HepG2 (cell line): Measurements from ENCODE around the gene REEP3. TPM values are rescaled to one million over a fixed set of nuclear protein-coding genes. Genes with fewer than 3 reads are reported as not detected.

Experiments used
- ATAC-seq: fragments of 200-7000 bp; cut with Tn5 transposase; 3 replicates; pipeline ENCODE4 v1.9.1; 2020; ENCODE audit warnings: mild to moderate bottlenecking, moderate library complexity
- BruUV-seq: library from RNA; stranded (reverse); fragments of 400-500 nt; replicated peaks from 2 replicates; lab custom pipeline; 2021; lab: Mats Ljungman, UMichigan
- CTCF ChIA-PET: fragments of 300-600 bp; formaldehyde crosslinking; extraction: SDS; loops from one replicate; lab custom pipeline; 2021; ENCODE audit warnings: low total read pairs, inconsistent platforms, low intra/inter-chr PET ratio; lab: Yijun Ruan, JAX
- POLR2A ChIA-PET: fragments of 350-600 bp; sonication (Branson Sonifier 250); formaldehyde crosslinking; loops from one replicate; lab custom pipeline; 2020; ENCODE audit warnings: antibody characterized with exemption, inconsistent platforms; lab: Yijun Ruan, JAX
- DNase-seq: peaks from one replicate; pipeline ENCODE4 v3.0.0-alpha.2; 2015; ENCODE audit warnings: low spot score
- FAIRE-seq: peaks from 3 replicates; lab custom pipeline; 2011; peaks lifted over from hg19 to GRCh38; lab: Jason Lieb, UNC
- H2AFZ ChIP-seq: one replicate; pipeline ENCODE4 v1.6.1; 2011; ENCODE audit warnings: low read length, inconsistent platforms
- H3K27ac ChIP-seq: fragments of 300-600 bp; 3 replicates; pipeline ENCODE4 v1.8.0; 2011; ENCODE audit warnings: mixed run types, mild to moderate bottlenecking, mixed read lengths, low read length, inconsistent platforms; ENCODE audit not compliant: insufficient read depth; ENCODE audit errors: extremely low read length
- H3K27me3 ChIP-seq, 2 experiments: fragments of 200-600 bp in 1 of 2; 2 replicates in 1 of 2; 3 replicates in 1 of 2; pipeline versions ENCODE4 v1.6.0 to v1.8.0; 2011; ENCODE audit warnings: low read length in 2 of 2, mild to moderate bottlenecking in 2 of 2, moderate library complexity in 2 of 2, inconsistent platforms in 1 of 2; ENCODE audit not compliant: insufficient read depth in 2 of 2, control insufficient read depth in 1 of 2
- H3K36me3 ChIP-seq, 2 experiments: fragments of 200-600 bp in 1 of 2; replicated peaks in 1 of 2; 2 replicates in 1 of 2; 3 replicates in 1 of 2; pipeline versions ENCODE4 v1.5.1 to v1.8.0; 2011; ENCODE audit warnings: low read length in 2 of 2, inconsistent platforms in 1 of 2; ENCODE audit not compliant: insufficient read depth in 2 of 2, control insufficient read depth in 1 of 2
- H3K4me1 ChIP-seq: 2 replicates; pipeline ENCODE4 v1.5.1; 2012; ENCODE audit warnings: low read length, inconsistent platforms; ENCODE audit not compliant: insufficient read depth
- H3K4me2 ChIP-seq: 2 replicates; pipeline ENCODE4 v1.6.0; 2011; ENCODE audit warnings: low read depth, low read length, inconsistent platforms
- H3K4me3 ChIP-seq, 3 experiments: fragments of 200-600 bp in 1 of 3; sonication (generic), shearing (Covaris generic) in 1 of 3; replicated peaks in 1 of 3; 2 replicates each; pipeline ENCODE4 v1.5.1; 2011 to 2016; ENCODE audit warnings: low read length in 3 of 3, inconsistent platforms in 2 of 3, low read depth in 2 of 3, mild to moderate bottlenecking in 2 of 3, control low read depth in 1 of 3, mixed read lengths in 1 of 3; ENCODE audit not compliant: insufficient read depth in 1 of 3
- H3K79me2 ChIP-seq: one replicate; pipeline ENCODE4 v1.6.1; 2011; ENCODE audit warnings: low read length, inconsistent platforms; ENCODE audit not compliant: insufficient read depth
- H3K9ac ChIP-seq: 2 replicates; pipeline ENCODE4 v1.6.0; 2011; ENCODE audit warnings: mild to moderate bottlenecking, low read depth, low read length, inconsistent platforms; ENCODE audit not compliant: insufficient read depth
- H3K9me3 ChIP-seq: 2 replicates; pipeline ENCODE4 v1.5.1; 2012; ENCODE audit warnings: mild to moderate bottlenecking, low read length
- H4K20me1 ChIP-seq: 2 replicates; pipeline ENCODE4 v1.6.0; 2011; ENCODE audit warnings: inconsistent platforms, mild to moderate bottlenecking, low read length, moderate library complexity; ENCODE audit not compliant: insufficient read depth
- HES4 ChIP-seq: sonication (generic); formaldehyde crosslinking; IDR thresholded peaks from 2 replicates; pipeline ENCODE4 v1.9.0; 2021; ENCODE audit warnings: mild to moderate bottlenecking, missing genetic modification reagents, borderline replicate concordance
- HNRNPUL1 ChIP-seq: fragments of 200-400 bp; formaldehyde crosslinking; IDR thresholded peaks from 2 replicates; pipeline ENCODE4 v1.6.1; 2017; ENCODE audit warnings: low read depth, mild to moderate bottlenecking, low read length, moderate library complexity
- KDM6A ChIP-seq: IDR thresholded peaks from 2 replicates; pipeline ENCODE4 v1.6.1; 2016; ENCODE audit warnings: low read depth
- MBD4 ChIP-seq: IDR thresholded peaks from 2 replicates; pipeline ENCODE4 v1.6.1; 2012; ENCODE audit warnings: low read length, inconsistent platforms, borderline replicate concordance
- SMC3 ChIP-seq: IDR thresholded peaks from 2 replicates; pipeline ENCODE4 v1.6.1; 2011; ENCODE audit warnings: low read length, improper control_type of control experiment
- ZC3H13 ChIP-seq: sonication (generic); formaldehyde crosslinking; IDR thresholded peaks from 2 replicates; pipeline ENCODE4 v1.8.1; 2023; ENCODE audit warnings: mild to moderate bottlenecking, missing genetic modification reagents, moderate library complexity
- ZNF224 ChIP-seq: sonication (generic); formaldehyde crosslinking; IDR thresholded peaks from 2 replicates; pipeline ENCODE4 v1.5.0; 2020; ENCODE audit warnings: mild to moderate bottlenecking, missing genetic modification reagents
- ZNF567 ChIP-seq: sonication (generic); formaldehyde crosslinking; IDR thresholded peaks from 2 replicates; pipeline ENCODE4 v1.8.1; 2023; ENCODE audit warnings: mild to moderate bottlenecking, missing genetic modification reagents, borderline replicate concordance
- ZNF674 ChIP-seq: sonication (generic); formaldehyde crosslinking; IDR thresholded peaks from 2 replicates; pipeline ENCODE4 v1.5.0; 2020; ENCODE audit warnings: low read depth, mild to moderate bottlenecking, missing genetic modification reagents
- WGBS: methylation state at CpG from one replicate; pipeline ENCODE4 v1.1.6; 2017; ENCODE audit warnings: low lambda C conversion rate; 5-methylcytosine and 5-hydroxymethylcytosine counted together
- in situ Hi-C: cut with HindIII; loops from 2 replicates; pipeline ENCODE4 v1.10.0; 2017; ENCODE audit warnings: low pct_unique_long_range_greater_than_20kb; ENCODE audit not compliant: extremely low pct_ligation_motif_present
- intact Hi-C: fragments of 100-400 bp; cut with micrococcal nuclease; formaldehyde crosslinking; loops from one replicate; pipeline ENCODE4 v1.10.0; 2022; ENCODE audit not compliant: unreplicated experiment
- polyA plus RNA-seq, 8 experiments: library from polyadenylated mRNA; depleted of rRNA in 3 of 8; stranded (reverse) in 7 of 8; unstranded in 1 of 8; fragments of >200 nt; fragmentation: Illumina TruSeq in 4 of 8; extraction: Trizol in 4 of 8; gene quantifications; 2 replicates each; pipeline versions ENCODE4 v1.2.1 to v1.2.3, GENCODE V29; 2011 to 2016; ENCODE audit warnings: low read depth in 4 of 8, missing spikeins in 1 of 8, mixed read lengths in 1 of 8; ENCODE audit not compliant: insufficient read depth in 1 of 8
- total RNA-seq, 5 experiments: library from RNA; depleted of rRNA; stranded (reverse); fragments of >200 nt; fragmentation: Illumina TruSeq; extraction: Trizol; gene quantifications; 2 replicates each; pipeline ENCODE4 v1.2.3, GENCODE V29; 2016; ENCODE audit warnings: low read depth in 1 of 5
- TF ChIP-seq, protein P1 (sequence below): sonication (generic); formaldehyde crosslinking; IDR thresholded peaks from 2 replicates; pipeline ENCODE4 v1.4.0; 2020; ENCODE audit warnings: missing genetic modification reagents
- TF ChIP-seq, protein P2 (sequence below): sonication (generic); formaldehyde crosslinking; IDR thresholded peaks from 2 replicates; pipeline ENCODE4 v1.4.0; 2020; ENCODE audit warnings: missing genetic modification reagents

REEP3 gene
- total and polyA plus RNA-seq, 2 of the 13 experiments (the other 11 are each of a cell fraction or from before 2014, with no cell fraction given): 7.1 to 31.4 TPM

DNA sequence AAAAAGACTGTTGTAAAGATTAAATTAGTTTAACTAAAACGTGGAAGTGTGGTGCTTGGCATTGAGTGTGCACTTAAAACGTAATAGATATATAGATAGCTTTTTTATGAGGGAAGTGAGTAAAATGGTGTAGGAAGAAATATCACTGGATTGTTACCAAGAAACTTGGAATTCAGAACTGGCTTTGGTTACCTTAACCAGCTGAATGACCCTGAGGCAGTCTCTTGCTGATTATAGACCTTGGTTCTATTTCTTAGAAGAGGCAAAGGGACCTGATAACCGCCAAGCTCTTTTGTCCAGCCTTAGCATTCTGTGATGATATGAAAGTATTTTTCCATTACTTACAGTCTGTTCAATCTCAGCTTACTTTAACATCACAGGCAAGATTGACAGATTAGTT is 3.8 kb downstream of the REEP3 start:
- no peak for ATAC-seq
- no peak overlapping the region for H3K27ac ChIP-seq
- H3K4me1 ChIP-seq: peaks cover 55% of the 10 kb centered on the region
- no peaks in the 10 kb centered on the region for H3K27me3 ChIP-seq
- no peaks in the 10 kb centered on the region for H3K36me3 ChIP-seq
- intact Hi-C loops (no loop called here), in situ Hi-C loops (no loop called here)
- no peak overlapping the region for H3K4me3 ChIP-seq
- H3K4me2 ChIP-seq: no peak overlapping the region
- ChIA-PET CTCF (no interaction called here), POLR2A (interaction anchor here (0.7 kb wide), 1 partner anchor 531 kb away, joined by 3 read pairs; no protein-coding TSS in a partner anchor)
- no peak overlapping the region for H2AFZ ChIP-seq
- H3K9me3 ChIP-seq: no peaks in the 10 kb centered on the region
- 95% methylated on average over 3 of the region's 3 CpGs for WGBS
- FAIRE-seq: no peak
- no peak overlapping the region for H3K9ac ChIP-seq
- no peaks in the 10 kb centered on the region for H4K20me1 ChIP-seq
- no peak for DNase-seq
- H3K79me2 ChIP-seq: peaks cover 73% of the 10 kb centered on the region
- BruUV-seq: no TSS peak
- no peak for TF ChIP-seq HES4 (CRISPR knock-in tag)
- no peak for TF ChIP-seq HNRNPUL1

GRCh38 chr10:63527401-63527800 is 6.2 kb downstream of the REEP3 start:
- BruUV-seq: no TSS peak
- peaks cover 46% of the 10 kb centered on the region for H3K4me1 ChIP-seq
- in situ Hi-C loops (no loop called here), intact Hi-C loops (no loop called here)
- ChIA-PET POLR2A (no interaction called here), CTCF (no interaction called here)
- FAIRE-seq: no peak
- no peak for DNase-seq
- H3K9ac ChIP-seq: no peak overlapping the region
- no peaks in the 10 kb centered on the region for H3K27me3 ChIP-seq
- H3K4me3 ChIP-seq: no peak overlapping the region
- TF ChIP-seq, protein P1, sequence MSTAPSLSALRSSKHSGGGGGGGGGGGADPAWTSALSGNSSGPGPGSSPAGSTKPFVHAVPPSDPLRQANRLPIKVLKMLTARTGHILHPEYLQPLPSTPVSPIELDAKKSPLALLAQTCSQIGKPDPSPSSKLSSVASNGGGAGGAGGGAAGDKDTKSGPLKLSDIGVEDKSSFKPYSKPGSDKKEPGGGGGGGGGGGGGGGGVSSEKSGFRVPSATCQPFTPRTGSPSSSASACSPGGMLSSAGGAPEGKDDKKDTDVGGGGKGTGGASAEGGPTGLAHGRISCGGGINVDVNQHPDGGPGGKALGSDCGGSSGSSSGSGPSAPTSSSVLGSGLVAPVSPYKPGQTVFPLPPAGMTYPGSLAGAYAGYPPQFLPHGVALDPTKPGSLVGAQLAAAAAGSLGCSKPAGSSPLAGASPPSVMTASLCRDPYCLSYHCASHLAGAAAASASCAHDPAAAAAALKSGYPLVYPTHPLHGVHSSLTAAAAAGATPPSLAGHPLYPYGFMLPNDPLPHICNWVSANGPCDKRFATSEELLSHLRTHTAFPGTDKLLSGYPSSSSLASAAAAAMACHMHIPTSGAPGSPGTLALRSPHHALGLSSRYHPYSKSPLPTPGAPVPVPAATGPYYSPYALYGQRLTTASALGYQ: no peak
- TF ChIP-seq SMC3: no peak
- no peak for TF ChIP-seq KDM6A (CRISPR knock-in tag)
- no peak for TF ChIP-seq ZNF224 (CRISPR knock-in tag)
- no peak for TF ChIP-seq MBD4
- no peak for TF ChIP-seq ZNF567
- no peak for TF ChIP-seq ZC3H13 (CRISPR knock-in tag)
- no peak for TF ChIP-seq ZNF674 (CRISPR knock-in tag)
- TF ChIP-seq, protein P2, sequence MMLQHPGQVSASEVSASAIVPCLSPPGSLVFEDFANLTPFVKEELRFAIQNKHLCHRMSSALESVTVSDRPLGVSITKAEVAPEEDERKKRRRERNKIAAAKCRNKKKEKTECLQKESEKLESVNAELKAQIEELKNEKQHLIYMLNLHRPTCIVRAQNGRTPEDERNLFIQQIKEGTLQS (CRISPR knock-in tag): no peak
- H3K79me2 ChIP-seq: peaks cover 77% of the 10 kb centered on the region
- H3K9me3 ChIP-seq: no peaks in the 10 kb centered on the region
- H3K36me3 ChIP-seq: no peaks in the 10 kb centered on the region
- no peak overlapping the region for H3K27ac ChIP-seq
- H2AFZ ChIP-seq: no peak overlapping the region
- H4K20me1 ChIP-seq: no peaks in the 10 kb centered on the region
- no peak for ATAC-seq
- WGBS: 96% methylated on average over 4 of the region's 4 CpGs
- H3K4me2 ChIP-seq: no peak overlapping the region
